ENCODE data around the gene CYP4F8. TPM values are rescaled to one million over a fixed set of nuclear protein-coding genes. Genes with fewer than 3 reads are reported as not detected.

CYP4F8 gene
- total RNA-seq, 1 donor from 2014 or later: not detected

GRCh38 chr19:15651791-15652190 lies 36.8 kb downstream of the CYP4F8 start:
- Mint-ChIP-seq H3K9me3 (peaks cover 80% of the 10 kb centered on the region), H3K27ac (no peak overlapping the region), H3K27me3 (ENCODE audit: low read depth) (no peaks in the 10 kb centered on the region), H3K36me3 (peaks cover 3% of the 10 kb centered on the region), H3K4me1 (no peaks in the 10 kb centered on the region), H3K4me3 (no peak overlapping the region)
- no peak for DNase-seq (ENCODE audit: low spot score in 2 of 2, unreplicated experiment in 2 of 2)
- TF ChIP-seq CTCF (IDR thresholded peaks at IDR 0.05; ENCODE audit: unreplicated experiment): no peak

- no peaks in the 10 kb centered on the region for H3K27me3 Mint-ChIP-seq (ENCODE audit: low read depth)
- TF ChIP-seq CTCF (IDR thresholded peaks at IDR 0.05; ENCODE audit: unreplicated experiment): no peak
- no peaks in the 10 kb centered on the region for H3K4me1 Mint-ChIP-seq
- no peak overlapping the region for H3K27ac Mint-ChIP-seq
- DNase-seq (ENCODE audit: low spot score in 2 of 2, unreplicated experiment in 2 of 2): no peak
- H3K4me3 Mint-ChIP-seq: no peak overlapping the region
- peaks cover 81% of the 10 kb centered on the region for H3K9me3 Mint-ChIP-seq
- H3K36me3 Mint-ChIP-seq: peaks cover 3% of the 10 kb centered on the region
Measured at GRCh38 chr19:15652559-15653278, 37.7 kb downstream of the CYP4F8 start.

- TF ChIP-seq CTCF (IDR thresholded peaks at IDR 0.05; ENCODE audit: unreplicated experiment): no peak
- Mint-ChIP-seq H3K4me1 (no peaks in the 10 kb centered on the region), H3K36me3 (peaks cover 2% of the 10 kb centered on the region), H3K27ac (no peak overlapping the region), H3K27me3 (ENCODE audit: low read depth) (no peaks in the 10 kb centered on the region), H3K4me3 (no peak overlapping the region), H3K9me3 (peaks cover 68% of the 10 kb centered on the region)
- DNase-seq (ENCODE audit: low spot score in 2 of 2, unreplicated experiment in 2 of 2): no peak
Measured at GRCh38 chr19:15656467-15656866, 41.4 kb downstream of the CYP4F8 start.

DNA sequence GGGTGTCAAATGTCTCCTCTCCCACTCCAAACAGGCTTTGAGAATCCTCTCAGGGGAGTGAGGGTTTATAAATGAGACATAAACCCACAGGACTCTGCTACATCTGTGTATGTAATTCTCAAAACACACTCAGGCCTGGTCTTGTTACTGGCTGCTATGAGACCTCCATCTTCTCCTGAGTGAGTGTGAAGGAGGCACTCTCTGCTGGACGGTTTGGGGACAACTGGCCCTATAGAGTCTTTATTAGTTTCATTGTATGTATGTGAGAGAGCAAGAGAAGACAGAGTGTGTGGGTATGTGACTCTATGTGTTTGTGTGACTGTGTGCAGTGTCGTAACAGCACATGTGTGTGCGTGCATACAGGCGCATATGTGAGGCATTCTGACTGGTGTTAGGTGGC lies 48.2 kb downstream of the CYP4F8 start:
- Mint-ChIP-seq H3K4me1 (no peaks in the 10 kb centered on the region), H3K27ac (no peak overlapping the region), H3K4me3 (no peak overlapping the region), H3K36me3 (no peaks in the 10 kb centered on the region), H3K27me3 (ENCODE audit: low read depth) (no peaks in the 10 kb centered on the region), H3K9me3 (peaks cover 52% of the 10 kb centered on the region)
- no peak for DNase-seq (ENCODE audit: low spot score in 2 of 2, unreplicated experiment in 2 of 2)
- TF ChIP-seq CTCF (IDR thresholded peaks at IDR 0.05; ENCODE audit: unreplicated experiment): no peak

DNA sequence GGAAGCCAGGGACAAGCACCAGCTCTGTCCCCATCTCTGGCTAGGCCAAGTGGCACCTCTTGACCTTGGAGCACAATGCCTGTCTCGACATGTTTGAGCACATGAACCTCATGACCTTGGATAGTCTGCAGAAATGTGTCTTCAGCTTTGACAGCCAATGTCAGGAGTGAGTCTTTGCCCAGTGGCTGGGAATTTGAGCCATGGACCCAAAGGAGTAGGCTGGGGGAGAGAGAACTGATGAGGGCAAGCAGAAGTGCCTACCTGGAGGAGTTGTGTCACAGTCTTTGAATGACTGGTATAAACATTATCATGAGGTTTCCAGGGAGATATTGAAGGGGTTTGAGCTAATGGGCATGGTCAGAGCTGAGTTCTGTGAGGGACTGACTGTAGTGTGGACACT lies 51.2 kb downstream of the CYP4F8 start:
- DNase-seq (ENCODE audit: low spot score in 2 of 2, unreplicated experiment in 2 of 2): no peak

More for the DNA sequence above, 51.2 kb downstream of the CYP4F8 start:
- H3K9me3 Mint-ChIP-seq: peaks cover 47% of the 10 kb centered on the region
- H3K4me3 Mint-ChIP-seq: no peak overlapping the region
- TF ChIP-seq CTCF (IDR thresholded peaks at IDR 0.05; ENCODE audit: unreplicated experiment): no peak
- no peaks in the 10 kb centered on the region for H3K36me3 Mint-ChIP-seq
- no peaks in the 10 kb centered on the region for H3K27me3 Mint-ChIP-seq (ENCODE audit: low read depth)
- H3K4me1 Mint-ChIP-seq: no peaks in the 10 kb centered on the region
- no peak overlapping the region for H3K27ac Mint-ChIP-seq
